PC-9 (cell line): ENCODE results near the gene PNPO. TPM values are rescaled to one million over a fixed set of nuclear protein-coding genes. Genes with fewer than 3 reads are reported as not detected.

Source experiments
- BruUV-seq: library from RNA; stranded (reverse); fragments of 400-500 nt; replicated peaks from 2 replicates; lab custom pipeline; 2021; lab: Mats Ljungman, UMichigan
- CTCF ChIA-PET: fragments of 300-600 bp; sonication (Branson Sonifier 250); formaldehyde crosslinking; loops from one replicate; lab custom pipeline; 2022; ENCODE audit warnings: antibody characterized with exemption; lab: Charles Lee
- POLR2A ChIA-PET: fragments of 300-600 bp; sonication (Branson Sonifier 250); formaldehyde crosslinking; loops from one replicate; lab custom pipeline; 2022; ENCODE audit warnings: antibody characterized with exemption; ENCODE audit not compliant: unreplicated experiment; lab: Charles Lee
- DNase-seq, 2 experiments: peaks; one replicate each; pipeline versions ENCODE4 v3.0.0 to v3.0.0-alpha.2; 2015 to 2022; ENCODE audit warnings: mixed read lengths in 1 of 2
- H2AFZ ChIP-seq: fragments of 200-600 bp; sonication (generic); 2 replicates; pipeline ENCODE4 v1.8.1; 2017; ENCODE audit warnings: antibody characterized with exemption
- H3F3A ChIP-seq: fragments of 200-600 bp; sonication (generic); 2 replicates; pipeline ENCODE4 v1.8.1; 2017; ENCODE audit warnings: antibody characterized with exemption, mild to moderate bottlenecking, low read depth; ENCODE audit not compliant: insufficient read depth
- H3K27ac ChIP-seq: fragments of 200-600 bp; sonication (generic); 2 replicates; pipeline ENCODE4 v1.6.1; 2016; ENCODE audit warnings: mixed run types
- H3K27me3 ChIP-seq: fragments of 200-600 bp; sonication (generic); 2 replicates; pipeline ENCODE4 v1.6.1; 2016; ENCODE audit warnings: low read depth, mixed run types; ENCODE audit not compliant: insufficient read depth
- H3K36me3 ChIP-seq: fragments of 200-600 bp; sonication (generic); 2 replicates; pipeline ENCODE4 v1.6.1; 2016; ENCODE audit warnings: low read depth, mixed run types
- H3K4me1 ChIP-seq: fragments of 200-600 bp; sonication (generic); replicated peaks from 2 replicates; pipeline ENCODE4 v1.6.1; 2016; ENCODE audit warnings: mixed run types; ENCODE audit not compliant: insufficient read depth
- H3K4me2 ChIP-seq: fragments of 200-600 bp; sonication (generic); 2 replicates; pipeline ENCODE4 v1.6.1; 2017; ENCODE audit warnings: mixed run types
- H3K4me3 ChIP-seq: fragments of 200-600 bp; sonication (generic); 2 replicates; pipeline ENCODE4 v1.6.1; 2016; ENCODE audit warnings: mixed run types
- H3K79me2 ChIP-seq: fragments of 200-600 bp; sonication (generic); 2 replicates; pipeline ENCODE4 v1.6.1; 2017; ENCODE audit warnings: low read depth, mixed run types
- H3K9me2 ChIP-seq: fragments of 200-600 bp; sonication (generic); 2 replicates; pipeline ENCODE4 v1.8.1; 2017; ENCODE audit warnings: mild to moderate bottlenecking; ENCODE audit not compliant: insufficient read depth
- H3K9me3 ChIP-seq: fragments of 200-600 bp; sonication (generic); 2 replicates; pipeline ENCODE4 v1.8.1; 2016; ENCODE audit warnings: low read depth; ENCODE audit not compliant: insufficient read depth
- H4K20me1 ChIP-seq: fragments of 200-600 bp; sonication (generic); 2 replicates; pipeline ENCODE4 v1.8.1; 2017; ENCODE audit not compliant: insufficient read depth
- CTCF ChIP-seq: fragments of 200-600 bp; sonication (generic); conservative IDR thresholded peaks from 2 replicates; pipeline ENCODE4 v1.6.1; 2017; ENCODE audit warnings: mixed run types, antibody characterized with exemption, mild to moderate bottlenecking, moderate library complexity
- EZH2 ChIP-seq: fragments of 200-600 bp; sonication (generic); IDR thresholded peaks from 2 replicates; pipeline ENCODE4 v1.8.0; 2017; ENCODE audit warnings: antibody characterized with exemption, low read depth
- intact Hi-C: fragments of 100-400 bp; cut with micrococcal nuclease; formaldehyde crosslinking; loops from one replicate; pipeline ENCODE4 v1.10.0; 2022; ENCODE audit not compliant: unreplicated experiment
- total RNA-seq: library from RNA; stranded (reverse); gene quantifications from 2 replicates; pipeline ENCODE4 v1.2.3, GENCODE V29; 2021

Gene PNPO
- total RNA-seq, 1 experiment from 2014 or later, result 40.2 TPM

- H3K36me3 ChIP-seq, result peaks cover 17% of the 10 kb centered on the region
- no peaks in the 10 kb centered on the region for H3K9me3 ChIP-seq
- H3K27me3 ChIP-seq, result no peaks in the 10 kb centered on the region
- peak overlapping the region; percentile 79 for H3K4me2 ChIP-seq
- no peaks in the 10 kb centered on the region for H4K20me1 ChIP-seq
- peak overlapping the region; percentile 74 for H3K27ac ChIP-seq
- peak overlapping the region; percentile 42; the same call in 1 of the 2 replicates for H3K4me3 ChIP-seq
- ChIA-PET POLR2A (no interaction called here), CTCF (interaction anchor here (0.6 to 1.9 kb wide), 5 partner anchors 8 to 60 kb away, joined by 3 to 19 read pairs (median 6); partner anchors contain the start of genes CDK5RAP3 and PRR15L)
- peak overlapping the region; percentile 42 for H2AFZ ChIP-seq
- peaks cover 3% of the 10 kb centered on the region; the same call in 1 of the 2 replicates for H3K79me2 ChIP-seq
- DNase-seq, result peak; percentile 85 to 86
- H3K9me2 ChIP-seq, result no peaks in the 10 kb centered on the region
- peaks cover 32% of the 10 kb centered on the region for H3K4me1 ChIP-seq
- TF ChIP-seq CTCF, result peak; percentile 99
- no peak for TF ChIP-seq EZH2
- intact Hi-C loops, result loop anchor here (1.0 to 10.0 kb wide), 3 partner anchors 21 to 666 kb away; partner anchors contain the start of genes HOXB7 and HOXB8
- H3F3A ChIP-seq, result peaks cover 48% of the 10 kb centered on the region; the same call in 1 of the 2 replicates
- no TSS peak for BruUV-seq
These were observed 7.9 kb downstream of the PNPO start for GRCh38 chr17:47949197-47949759.

DNA sequence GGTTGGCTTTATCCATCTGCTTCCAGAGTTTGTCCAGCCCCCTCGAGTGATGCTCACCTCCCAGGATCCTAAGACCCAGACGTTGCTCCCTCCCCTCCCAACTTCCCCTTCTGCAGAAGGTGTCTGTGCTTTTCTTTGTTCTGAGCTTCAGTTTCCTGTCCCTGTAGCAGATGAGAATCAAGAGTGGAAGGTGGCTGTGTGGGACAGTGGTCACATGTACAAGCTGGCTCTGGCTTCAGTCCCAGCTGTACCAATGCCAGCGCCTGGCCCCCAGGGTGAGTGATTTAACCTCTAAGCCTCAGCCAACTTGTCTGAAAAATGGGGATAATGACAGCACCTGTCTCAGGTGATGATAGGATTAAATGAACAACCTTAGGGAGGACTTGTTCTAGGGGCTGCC, 8.6 kb downstream of the PNPO start:
- Histone ChIP-seq H4K20me1 (no peaks in the 10 kb centered on the region), H3K4me3 (0 out of 2 replicates have a peak overlapping the region, but pooled peaks have one; percentile 42)
- POLR2A ChIA-PET, result interaction anchor here (0.6 kb wide), 1 partner anchor 417 kb away, joined by 3 read pairs; no protein-coding TSS in a partner anchor

More for the DNA sequence above, 8.6 kb downstream of the PNPO start:
- H2AFZ ChIP-seq, result no peak overlapping the region
- intact Hi-C loops, result loop anchor here (1.0 to 10.0 kb wide), 3 partner anchors 20 to 665 kb away; partner anchors contain the start of genes HOXB7 and HOXB8
- TF ChIP-seq EZH2 (no peak), CTCF (no peak)
- H3K9me2 ChIP-seq, result no peaks in the 10 kb centered on the region
- no peaks in the 10 kb centered on the region for H3K27me3 ChIP-seq
- H3K79me2 ChIP-seq, result peaks cover 7% of the 10 kb centered on the region; the same call in 1 of the 2 replicates
- CTCF ChIA-PET, result interaction anchor here (0.8 to 1.9 kb wide), 5 partner anchors 8 to 60 kb away, joined by 3 to 19 read pairs (median 4); partner anchors contain the start of genes CDK5RAP3 and PRR15L
- peaks cover 32% of the 10 kb centered on the region for H3K4me1 ChIP-seq
- H3K4me2 ChIP-seq, result peak overlapping the region; percentile 79
- DNase-seq, result no peak
- H3K9me3 ChIP-seq, result no peaks in the 10 kb centered on the region
- H3K27ac ChIP-seq, result peak overlapping the region; percentile 74
- H3K36me3 ChIP-seq, result peaks cover 17% of the 10 kb centered on the region
- no TSS peak for BruUV-seq
- peaks cover 46% of the 10 kb centered on the region; the same call in 1 of the 2 replicates for H3F3A ChIP-seq
